ENCODE data around the gene TBXAS1.

Gene TBXAS1

GRCh38 chr7:140024585-140024984, 195.5 kb downstream of the TBXAS1 start:
- no peak overlapping the region for H3K9ac ChIP-seq (ENCODE audit: low read length)
- TF ChIP-seq EZH2phosphoT487 (conservative IDR thresholded peaks at IDR 0.05; ENCODE audit: low read length) (no peak), CTCF (IDR thresholded peaks at IDR 0.05; ENCODE audit: insufficient read depth, low read length, poor library complexity, severe bottlenecking) (no peak)
- H3F3A ChIP-seq (ENCODE audit: insufficient read depth), result no peaks in the 10 kb centered on the region

GRCh38 chr7:140025241-140025640, 196.2 kb downstream of the TBXAS1 start:
- Histone ChIP-seq H3K9me3 (ENCODE audit: insufficient read depth, low read length) (no peaks in the 10 kb centered on the region), H3K4me3 (ENCODE audit: insufficient read depth, low read length, poor library complexity, severe bottlenecking) (no peak overlapping the region), H3K9me2 (replicated peaks; ENCODE audit: insufficient read depth, low read length) (no peaks in the 10 kb centered on the region), H3K36me3 (ENCODE audit: low read length) (no peaks in the 10 kb centered on the region), H3K27ac (ENCODE audit: low read depth, low read length) (no peak overlapping the region), H3F3A (ENCODE audit: insufficient read depth) (no peaks in the 10 kb centered on the region), H3K9ac (ENCODE audit: low read length) (no peak overlapping the region), H3K79me2 (ENCODE audit: insufficient read depth, low read length) (no peaks in the 10 kb centered on the region), H3K4me2 (ENCODE audit: low read depth, low read length, poor library complexity, severe bottlenecking) (no peak overlapping the region), H3K27me3 (ENCODE audit: low read length) (no peaks in the 10 kb centered on the region), H4K20me1 (ENCODE audit: low read depth, low read length) (no peaks in the 10 kb centered on the region), H2AFZ (ENCODE audit: low read depth, low read length, severe bottlenecking) (no peak overlapping the region)
- TF ChIP-seq CTCF (IDR thresholded peaks at IDR 0.05; ENCODE audit: insufficient read depth, low read length, poor library complexity, severe bottlenecking) (no peak), EZH2phosphoT487 (conservative IDR thresholded peaks at IDR 0.05; ENCODE audit: low read length) (no peak)

More at GRCh38 chr7:140024585-140024984, 195.5 kb downstream of the TBXAS1 start:
- Histone ChIP-seq H3K9me3 (ENCODE audit: insufficient read depth, low read length) (no peaks in the 10 kb centered on the region), H3K9me2 (replicated peaks; ENCODE audit: insufficient read depth, low read length) (no peaks in the 10 kb centered on the region), H3K79me2 (ENCODE audit: insufficient read depth, low read length) (no peaks in the 10 kb centered on the region), H2AFZ (ENCODE audit: low read depth, low read length, severe bottlenecking) (no peak overlapping the region), H4K20me1 (ENCODE audit: low read depth, low read length) (no peaks in the 10 kb centered on the region), H3K4me2 (ENCODE audit: low read depth, low read length, poor library complexity, severe bottlenecking) (no peak overlapping the region), H3K36me3 (ENCODE audit: low read length) (no peaks in the 10 kb centered on the region), H3K27ac (ENCODE audit: low read depth, low read length) (no peak overlapping the region), H3K27me3 (ENCODE audit: low read length) (no peaks in the 10 kb centered on the region), H3K4me3 (ENCODE audit: insufficient read depth, low read length, poor library complexity, severe bottlenecking) (no peak overlapping the region)

- H3K4me2 ChIP-seq (ENCODE audit: low read depth, low read length, poor library complexity, severe bottlenecking), result no peak overlapping the region
- no peak overlapping the region for H3K9ac ChIP-seq (ENCODE audit: low read length)
- no peak overlapping the region for H2AFZ ChIP-seq (ENCODE audit: low read depth, low read length, severe bottlenecking)
- no peak overlapping the region for H3K4me3 ChIP-seq (ENCODE audit: insufficient read depth, low read length, poor library complexity, severe bottlenecking)
- H3K27ac ChIP-seq (ENCODE audit: low read depth, low read length), result no peak overlapping the region
- H3K9me2 ChIP-seq (replicated peaks; ENCODE audit: insufficient read depth, low read length), result no peaks in the 10 kb centered on the region
- H3K9me3 ChIP-seq (ENCODE audit: insufficient read depth, low read length), result no peaks in the 10 kb centered on the region
- H3K27me3 ChIP-seq (ENCODE audit: low read length), result no peaks in the 10 kb centered on the region
- no peaks in the 10 kb centered on the region for H4K20me1 ChIP-seq (ENCODE audit: low read depth, low read length)
- H3K79me2 ChIP-seq (ENCODE audit: insufficient read depth, low read length), result no peaks in the 10 kb centered on the region
- H3F3A ChIP-seq (ENCODE audit: insufficient read depth), result no peaks in the 10 kb centered on the region
- no peaks in the 10 kb centered on the region for H3K36me3 ChIP-seq (ENCODE audit: low read length)
- TF ChIP-seq CTCF (IDR thresholded peaks at IDR 0.05; ENCODE audit: insufficient read depth, low read length, poor library complexity, severe bottlenecking) (no peak), EZH2phosphoT487 (conservative IDR thresholded peaks at IDR 0.05; ENCODE audit: low read length) (no peak)
Observed at GRCh38 chr7:140025814-140026433, 196.9 kb downstream of the TBXAS1 start.
